K562 (cell line): Measurements from ENCODE around the gene RRH. TPM values are rescaled to one million over a fixed set of nuclear protein-coding genes. Genes with fewer than 3 reads are reported as not detected.
A peak's percentile ranks its signal among the peaks of the same experiment; 100 is the strongest.

Source experiments
- ATAC-seq: fragments of 200-7000 bp; cut with Tn5 transposase; 3 replicates; pipeline ENCODE4 v1.9.1; 2020; ENCODE audit warnings: moderate library complexity
- BruUV-seq: library from RNA; stranded (reverse); fragments of 400-500 nt; replicated peaks from 2 replicates; lab custom pipeline; 2021; lab: Mats Ljungman, UMichigan
- CTCF ChIA-PET: fragments of 300-600 bp; formaldehyde crosslinking; extraction: SDS; loops from one replicate; lab custom pipeline; 2021; ENCODE audit warnings: low intra/inter-chr PET ratio; lab: Yijun Ruan, JAX
- POLR2A ChIA-PET: fragments of 300-600, 350-650 bp; sonication (Branson Sonifier 250); formaldehyde crosslinking; extraction: SDS; loops from one replicate; lab custom pipeline; 2021; ENCODE audit warnings: antibody characterized with exemption, inconsistent platforms; lab: Yijun Ruan, JAX
- DNase-seq, 4 experiments: peaks; one replicate each; pipeline versions ENCODE4 v3.0.0 to v3.0.0-alpha.2; 2011 to 2018; ENCODE audit warnings: low spot score in 3 of 4, mixed read lengths in 3 of 4; ENCODE audit errors: extremely low read depth in 1 of 4
- FAIRE-seq: peaks from 2 replicates; lab custom pipeline; 2011; peaks lifted over from hg19 to GRCh38; lab: Jason Lieb, UNC
- H2AFZ ChIP-seq: 2 replicates; pipeline ENCODE4 v1.6.0; 2011; ENCODE audit warnings: low read depth, low read length, control low read depth, inconsistent platforms
- H3K27ac ChIP-seq: fragments of 200-600 bp; 3 replicates; pipeline ENCODE4 v1.8.0; 2011; ENCODE audit warnings: low read depth, mild to moderate bottlenecking, control low read depth, inconsistent platforms, low read length, moderate library complexity, mixed read lengths; ENCODE audit errors: extremely low read depth
- H3K27me3 ChIP-seq, 2 experiments: fragments of 300-600 bp in 1 of 2; 2 replicates in 1 of 2; 3 replicates in 1 of 2; pipeline versions ENCODE4 v1.6.0 to v1.8.0; 2011; ENCODE audit warnings: inconsistent platforms in 2 of 2, low read length in 2 of 2, mild to moderate bottlenecking in 1 of 2, mixed read lengths in 1 of 2, moderate library complexity in 1 of 2; ENCODE audit not compliant: control insufficient read depth in 2 of 2, insufficient read depth in 2 of 2
- H3K36me3 ChIP-seq: fragments of 300-600 bp; 3 replicates; pipeline ENCODE4 v1.8.0; 2011; ENCODE audit warnings: mild to moderate bottlenecking, low read length, inconsistent platforms; ENCODE audit not compliant: control insufficient read depth, insufficient read depth
- H3K4me1 ChIP-seq, 2 experiments: fragments of 200-600 bp in 1 of 2; replicated peaks in 1 of 2; 2 replicates in 1 of 2; 3 replicates in 1 of 2; pipeline versions ENCODE4 v1.5.1 to v1.8.0; 2011; ENCODE audit warnings: inconsistent platforms in 2 of 2, low read length in 2 of 2, mild to moderate bottlenecking in 1 of 2, mixed read lengths in 1 of 2, moderate library complexity in 1 of 2; ENCODE audit not compliant: control insufficient read depth in 2 of 2, insufficient read depth in 2 of 2
- H3K4me2 ChIP-seq: 2 replicates; pipeline ENCODE4 v1.6.1; 2011; ENCODE audit warnings: low read length, control low read depth, inconsistent platforms, mixed read lengths; ENCODE audit not compliant: insufficient read depth
- H3K4me3 ChIP-seq: fragments of 200-600 bp; sonication (generic), shearing (Covaris generic); 2 replicates; pipeline ENCODE4 v1.5.1; 2016; ENCODE audit warnings: control low read depth, inconsistent platforms
- H3K79me2 ChIP-seq: fragments of 200-600 bp; 3 replicates; pipeline ENCODE4 v1.8.0; 2011; ENCODE audit warnings: low read length, inconsistent platforms; ENCODE audit not compliant: control insufficient read depth, insufficient read depth
- H3K9ac ChIP-seq, 2 experiments: 2 replicates each; pipeline versions ENCODE4 v1.6.0 to v1.6.1; 2011; ENCODE audit warnings: low read depth in 2 of 2, low read length in 2 of 2, control low read depth in 1 of 2, inconsistent platforms in 1 of 2, mild to moderate bottlenecking in 1 of 2, mixed read lengths in 1 of 2; ENCODE audit not compliant: insufficient read depth in 1 of 2
- H3K9me1 ChIP-seq: one replicate; pipeline ENCODE4 v1.6.0; 2011; ENCODE audit warnings: inconsistent platforms, mild to moderate bottlenecking, low read length, moderate library complexity; ENCODE audit not compliant: control insufficient read depth, insufficient read depth
- H3K9me3 ChIP-seq: replicated peaks from 2 replicates; pipeline ENCODE4 v1.5.1; 2011; ENCODE audit warnings: low read depth, low read length, inconsistent platforms; ENCODE audit not compliant: control insufficient read depth, insufficient read depth
- H4K20me1 ChIP-seq: replicated peaks from 2 replicates; pipeline ENCODE4 v1.6.1; 2011; ENCODE audit warnings: low read length, inconsistent platforms, mixed read lengths; ENCODE audit not compliant: control insufficient read depth, insufficient read depth
- ATF7 ChIP-seq: fragments of 450-650 bp; IDR thresholded peaks from 2 replicates; pipeline ENCODE4 v1.7.1; 2014; ENCODE audit warnings: mild to moderate bottlenecking, moderate library complexity
- CAMTA2 ChIP-seq: fragments of 250-450 bp; sonication (Bioruptor Pico); conservative IDR thresholded peaks from 2 replicates; pipeline ENCODE4 v1.5.1; 2022
- HSF4 ChIP-seq: fragments of 250-450 bp; sonication (Bioruptor Pico); IDR thresholded peaks from 2 replicates; pipeline ENCODE4 v2.1.2; 2022; ENCODE audit warnings: mild to moderate bottlenecking, moderate library complexity, borderline replicate concordance
- ILK ChIP-seq: fragments of 450-650 bp; IDR thresholded peaks from 2 replicates; pipeline ENCODE4 v1.6.1; 2016; ENCODE audit warnings: missing genetic modification characterization, low read depth, mild to moderate bottlenecking, missing compliant biosample characterization, moderate library complexity, borderline replicate concordance
- MECOM ChIP-seq: fragments of 250-450 bp; sonication (Bioruptor Pico); IDR thresholded peaks from 2 replicates; pipeline ENCODE4 v1.8.0; 2022; ENCODE audit warnings: inconsistent platforms
- MXI1 ChIP-seq: IDR thresholded peaks from 2 replicates; pipeline ENCODE4 v1.6.1; 2011; ENCODE audit warnings: low read depth, mild to moderate bottlenecking, improper control_type of control experiment, low read length
- NCOA1 ChIP-seq: fragments of 450-650 bp; IDR thresholded peaks from 2 replicates; pipeline ENCODE4 v1.6.1; 2016; ENCODE audit warnings: low read depth
- SMAD2 ChIP-seq: fragments of 150-350 bp; IDR thresholded peaks from 2 replicates; pipeline ENCODE4 v1.6.1; 2014; ENCODE audit warnings: low read depth, mild to moderate bottlenecking, low read length
- SMAD4 ChIP-seq: fragments of 250-450 bp; sonication (Bioruptor Pico); conservative IDR thresholded peaks from 2 replicates; pipeline ENCODE4 v1.8.0; 2021; ENCODE audit warnings: inconsistent platforms, mild to moderate bottlenecking, moderate library complexity
- TCFL5 ChIP-seq: fragments of 250-450 bp; sonication (Bioruptor Pico); conservative IDR thresholded peaks from 2 replicates; pipeline ENCODE4 v1.6.1; 2021; ENCODE audit warnings: mild to moderate bottlenecking, moderate library complexity, matching md5 sums
- ZNF175 ChIP-seq: fragments of 200-800 bp; sonication (Bioruptor generic); IDR thresholded peaks from 2 replicates; pipeline ENCODE4 v1.6.1; 2016; ENCODE audit warnings: low read depth, mild to moderate bottlenecking, missing genetic modification characterization, missing compliant biosample characterization
- ZNF263 ChIP-seq: sonication (generic); formaldehyde crosslinking; IDR thresholded peaks from 2 replicates; pipeline ENCODE4 v1.8.0; 2022; ENCODE audit warnings: mild to moderate bottlenecking, missing genetic modification reagents, borderline replicate concordance
- ZNF444 ChIP-seq: fragments of 250-450 bp; sonication (Bioruptor Pico); IDR thresholded peaks from 2 replicates; pipeline ENCODE4 v1.4.0; 2020; ENCODE audit warnings: mild to moderate bottlenecking, moderate library complexity
- WGBS: fragments of 100-300 bp; shearing (Covaris generic); methylation state at CpG from one replicate; pipeline ENCODE4 v1.1.6; 2016; ENCODE audit warnings: low coverage, mixed read lengths; ENCODE audit not compliant: insufficient coverage; ENCODE audit errors: missing lambda C conversion rate; 5-methylcytosine and 5-hydroxymethylcytosine counted together
- in situ Hi-C: fragments of 300-500 bp; cut with MboI; formaldehyde crosslinking; loops from 4 replicates; pipeline ENCODE4 v1.15.0; 2018; ENCODE audit warnings: inconsistent platforms, mixed read lengths
- intact Hi-C: fragments of 100-400 bp; cut with micrococcal nuclease; formaldehyde crosslinking; loops from 2 replicates; pipeline ENCODE4 v1.14.2; 2022
- polyA plus RNA-seq, 8 experiments: library from polyadenylated mRNA; depleted of rRNA in 4 of 8; stranded (reverse) in 5 of 8; unstranded in 3 of 8; fragments of >200 nt; fragmentation: Nextera tagmentation in 2 of 8; fragmentation: Illumina TruSeq in 1 of 8; extraction: Ambion mirVana in 2 of 8; extraction: Trizol in 1 of 8; gene quantifications; 2 replicates each; pipeline versions ENCODE4 v1.2.1 to v1.2.3, GENCODE V29; 2011 to 2014; ENCODE audit warnings: inconsistent platforms in 1 of 8, missing spikeins in 1 of 8
- total RNA-seq, 7 experiments: library from RNA; depleted of rRNA in 6 of 7; stranded (reverse); fragments of >200 nt in 6 of 7; fragmentation: Illumina TruSeq in 2 of 7; extraction: Trizol in 2 of 7; gene quantifications; 2 replicates each; pipeline versions ENCODE4 v1.2.1 to v1.2.3, GENCODE V29; 2011 to 2021; ENCODE audit warnings: low replicate concordance in 1 of 7
- TF ChIP-seq, protein P1 (sequence below): fragments of 250-450 bp; sonication (Bioruptor Pico); IDR thresholded peaks from 2 replicates; pipeline ENCODE4 v1.8.0; 2022; ENCODE audit warnings: inconsistent platforms

The RRH gene
- total and polyA plus RNA-seq, 9 of the 15 experiments (the other 6 are each of a cell fraction or from before 2014, with no cell fraction given): 0.04 to 0.31 (median 0.12) TPM; not detected in 3

- TF ChIP-seq CAMTA2 (CRISPR knock-in tag) (no peak), ILK (tag) (no peak), TCFL5 (CRISPR knock-in tag) (no peak), ATF7 (peak; percentile 67), ZNF444 (CRISPR knock-in tag) (no peak), ZNF175 (peak; percentile 87), MECOM (CRISPR knock-in tag) (peak; percentile 77), ZNF263 (CRISPR knock-in tag) (no peak), NCOA1 (no peak), HSF4 (CRISPR knock-in tag) (peak; percentile 2; the same call in 1 of the 2 replicates), MXI1 (no peak), SMAD2 (no peak)
Observed at GRCh38 chr4:109873791-109874514, 46.2 kb downstream of the RRH start (continued).

DNA sequence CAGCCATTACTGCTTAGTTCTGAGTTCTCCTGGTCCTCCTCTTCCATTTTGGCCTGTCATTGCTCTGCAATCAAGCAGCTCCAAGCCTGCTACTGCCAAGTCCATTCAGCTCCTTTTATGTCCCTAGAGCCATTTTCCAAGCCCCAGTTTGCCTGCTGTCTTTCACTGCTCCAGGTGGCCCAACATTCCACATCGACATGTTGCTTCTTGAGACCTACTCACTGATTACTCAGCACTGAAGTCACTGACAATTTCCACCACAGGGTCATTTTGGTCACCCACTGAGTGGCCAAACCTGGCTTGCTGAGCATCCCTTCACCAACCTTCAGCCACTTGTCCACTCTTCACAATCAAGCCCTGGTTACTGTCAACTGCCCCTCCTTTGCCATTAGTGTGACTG is 47.3 kb downstream of the RRH start:
- no peak overlapping the region for H3K4me3 ChIP-seq
- no peaks in the 10 kb centered on the region for H3K79me2 ChIP-seq
- H3K27me3 ChIP-seq: peaks cover 0 to 13% of the 10 kb centered on the region in 2 experiments; a peak in 2 of 5 replicates
- H3K4me1 ChIP-seq: peaks cover 0 to 12% of the 10 kb centered on the region in 2 experiments; a peak in 2 of 5 replicates
- ChIA-PET CTCF (no interaction called here), POLR2A (no interaction called here)
- no peak overlapping the region for H2AFZ ChIP-seq
- intact Hi-C loops: no loop called here
- no peak overlapping the region for H3K27ac ChIP-seq
- 38% methylated on average over 1 of the region's 1 CpG for WGBS
- in situ Hi-C loops: no loop called here
- no peak for FAIRE-seq
- BruUV-seq: no TSS peak
- no peaks in the 10 kb centered on the region for H3K9me3 ChIP-seq
- H3K9ac ChIP-seq: no peak overlapping the region
- no peaks in the 10 kb centered on the region for H4K20me1 ChIP-seq
- no peak overlapping the region for H3K4me2 ChIP-seq
- DNase-seq: no peak
- no peak for ATAC-seq
- TF ChIP-seq, protein P1, sequence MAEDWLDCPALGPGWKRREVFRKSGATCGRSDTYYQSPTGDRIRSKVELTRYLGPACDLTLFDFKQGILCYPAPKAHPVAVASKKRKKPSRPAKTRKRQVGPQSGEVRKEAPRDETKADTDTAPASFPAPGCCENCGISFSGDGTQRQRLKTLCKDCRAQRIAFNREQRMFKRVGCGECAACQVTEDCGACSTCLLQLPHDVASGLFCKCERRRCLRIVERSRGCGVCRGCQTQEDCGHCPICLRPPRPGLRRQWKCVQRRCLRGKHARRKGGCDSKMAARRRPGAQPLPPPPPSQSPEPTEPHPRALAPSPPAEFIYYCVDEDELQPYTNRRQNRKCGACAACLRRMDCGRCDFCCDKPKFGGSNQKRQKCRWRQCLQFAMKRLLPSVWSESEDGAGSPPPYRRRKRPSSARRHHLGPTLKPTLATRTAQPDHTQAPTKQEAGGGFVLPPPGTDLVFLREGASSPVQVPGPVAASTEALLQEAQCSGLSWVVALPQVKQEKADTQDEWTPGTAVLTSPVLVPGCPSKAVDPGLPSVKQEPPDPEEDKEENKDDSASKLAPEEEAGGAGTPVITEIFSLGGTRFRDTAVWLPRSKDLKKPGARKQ (CRISPR knock-in tag): no peak
- TF ChIP-seq SMAD4: 0 out of 2 replicates have a peak, but pooled peaks have one; percentile 41
- no peaks in the 10 kb centered on the region for H3K36me3 ChIP-seq
- no peaks in the 10 kb centered on the region for H3K9me1 ChIP-seq
